GM10248 (cell line): ENCODE measurements around the gene RUFY1.
"Not testable (repeated sequence)": the region's sequence is repeated elsewhere in the genome, so short reads cannot be mapped to it uniquely, and the experiment has no call there.

Experiments
- CTCF ChIA-PET: fragments of 300-600 bp; sonication (Branson Sonifier 250); formaldehyde crosslinking; extraction: SDS; loops from one replicate; lab custom pipeline; 2021; ENCODE audit warnings: antibody characterized with exemption; lab: Yijun Ruan, JAX
- POLR2A ChIA-PET: fragments of 350-650 bp; sonication (Branson Sonifier 250); formaldehyde crosslinking; extraction: SDS; loops from one replicate; lab custom pipeline; 2020; ENCODE audit warnings: antibody characterized with exemption; lab: Yijun Ruan, JAX
- DNase-seq: peaks from one replicate; pipeline ENCODE4 v3.0.0; 2012; ENCODE audit errors: extremely low spot score
- CTCF ChIP-seq: IDR thresholded peaks from 2 replicates; pipeline ENCODE4 v1.5.1; 2012; ENCODE audit warnings: mild to moderate bottlenecking, low read depth; ENCODE audit errors: extremely low read depth, missing control alignments, control extremely low read depth

RUFY1 gene

DNA sequence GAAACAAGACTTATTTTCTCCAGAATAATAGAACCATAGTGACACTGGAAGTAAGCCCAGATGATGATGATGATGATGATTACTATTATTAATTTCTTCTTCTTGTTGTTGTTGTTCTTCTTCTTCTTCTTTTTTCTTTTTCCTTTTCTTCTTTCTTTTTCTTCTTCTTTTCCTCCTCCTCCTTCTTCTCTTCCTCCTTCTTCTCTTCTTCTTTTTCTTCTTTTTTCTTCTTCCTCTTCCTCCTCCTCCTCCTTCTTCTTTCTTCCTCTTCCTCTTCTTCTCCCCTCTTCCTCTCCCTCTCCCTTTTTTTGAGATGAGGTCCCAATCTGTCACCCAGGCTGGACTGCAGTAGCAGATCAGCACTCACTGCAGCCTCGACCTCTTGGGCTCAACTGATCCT, 40.5 kb upstream of the RUFY1 start:
- POLR2A ChIA-PET: no interaction called here
- DNase-seq: no peak
- no peak for TF ChIP-seq CTCF
- CTCF ChIA-PET: no interaction called here

- no peak for DNase-seq
- CTCF ChIA-PET: no interaction called here
- POLR2A ChIA-PET: no interaction called here
- no peak for TF ChIP-seq CTCF
These were observed 37.8 kb upstream of the RUFY1 start for GRCh38 chr5:179512452-179513000.

GRCh38 chr5:179515501-179515900, 34.9 kb upstream of the RUFY1 start:
- DNase-seq, CTCF ChIA-PET, POLR2A ChIA-PET: not testable (repeated sequence)

DNA sequence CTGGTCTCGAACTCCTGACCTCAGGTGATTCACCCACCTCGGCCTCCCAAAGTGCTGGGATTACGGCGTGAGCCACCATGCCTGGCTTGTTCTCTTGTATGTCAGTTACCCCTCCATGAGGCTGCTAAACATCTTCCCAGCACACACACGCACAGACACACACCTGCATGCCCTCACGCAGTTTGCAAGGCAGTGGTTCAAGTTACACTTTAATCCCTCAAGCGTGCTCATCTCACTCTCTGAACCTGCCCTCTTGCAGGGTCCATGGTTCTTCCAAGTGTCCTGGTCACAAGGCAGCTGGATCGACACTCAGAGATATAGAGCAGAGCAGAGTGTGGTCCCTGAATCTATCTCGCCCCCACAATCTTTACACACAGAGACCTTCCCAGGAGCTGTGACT, 34.1 kb upstream of the RUFY1 start:
- no peak for DNase-seq
- CTCF ChIA-PET: no interaction called here
- TF ChIP-seq CTCF: no peak
- POLR2A ChIA-PET: no interaction called here

GRCh38 chr5:179517746-179518145, 32.6 kb upstream of the RUFY1 start:
- CTCF ChIA-PET, DNase-seq, POLR2A ChIA-PET: not testable (repeated sequence)

GRCh38 chr5:179518369-179518768, 32.0 kb upstream of the RUFY1 start:
- CTCF ChIA-PET: not testable (repeated sequence)

DNA sequence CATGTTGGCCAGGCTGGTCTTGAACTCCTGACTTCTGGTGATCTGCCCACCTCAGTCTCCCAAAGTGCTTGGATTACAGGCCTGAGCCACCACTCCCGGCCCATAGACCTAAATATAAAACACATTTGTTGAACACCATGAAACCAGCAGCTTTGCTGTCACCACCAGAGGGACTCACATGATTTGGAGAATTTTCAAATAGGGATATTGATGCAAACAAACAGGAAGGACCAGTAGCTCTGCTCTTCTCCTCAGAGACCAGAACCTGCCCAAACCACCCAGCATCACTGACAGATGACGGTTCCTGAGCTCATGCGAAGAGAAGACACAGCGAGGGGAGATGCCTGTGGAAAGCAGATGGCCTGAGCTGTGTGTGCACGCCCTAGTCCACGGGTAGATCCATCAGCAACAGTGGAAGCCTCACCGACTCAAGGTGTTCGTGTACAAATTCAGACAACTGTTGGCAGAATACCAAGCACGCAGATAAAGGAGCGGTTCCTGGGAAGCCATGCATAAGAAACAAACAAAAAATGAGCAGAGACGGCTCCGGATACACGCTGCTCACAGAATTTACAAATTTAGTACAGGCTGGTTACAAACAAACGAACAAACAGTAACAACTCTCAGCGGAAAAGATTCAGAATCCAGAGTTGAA, 30.8 kb upstream of the RUFY1 start:
- CTCF ChIA-PET: interaction anchor here (1.1 kb wide), 1 partner anchor 31 kb away, joined by 3 read pairs; the partner anchor contains the start of gene RUFY1
- POLR2A ChIA-PET, DNase-seq: not testable (repeated sequence)

More at GRCh38 chr5:179518369-179518768, 32.0 kb upstream of the RUFY1 start:
- POLR2A ChIA-PET, DNase-seq: not testable (repeated sequence)

DNA sequence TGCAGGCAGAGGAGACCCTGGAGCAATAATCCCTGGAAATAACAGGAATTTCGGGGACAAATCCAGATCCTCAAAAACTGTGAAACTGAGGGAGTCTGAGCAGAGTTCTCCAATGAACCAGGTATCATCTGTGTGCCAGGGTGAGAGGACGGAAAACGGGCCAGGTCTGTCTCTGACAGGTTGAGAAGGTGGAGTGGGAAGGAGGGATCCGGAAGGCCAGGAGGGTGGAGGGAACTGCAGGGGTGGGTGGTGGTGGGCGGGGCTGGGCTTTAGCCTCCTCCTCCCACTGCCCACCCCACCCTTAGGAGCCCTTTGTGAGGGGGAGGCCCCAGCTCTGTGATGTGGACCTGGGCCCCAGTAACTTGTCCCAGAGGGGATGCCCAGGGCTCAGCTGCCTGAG, 28.2 kb upstream of the RUFY1 start:
- CTCF ChIA-PET, DNase-seq, POLR2A ChIA-PET: not testable (repeated sequence)

GRCh38 chr5:179526978-179527377, 23.4 kb upstream of the RUFY1 start:
- ChIA-PET CTCF (interaction anchor here (1.7 kb wide), 1 partner anchor 9 kb away, joined by 4 read pairs; no protein-coding TSS in a partner anchor), POLR2A (interaction anchor here (0.6 kb wide), 1 partner anchor 17 kb away, joined by 4 read pairs; no protein-coding TSS in a partner anchor)
- no peak for TF ChIP-seq CTCF
- DNase-seq: no peak
